HG03095 (cell line): ENCODE data around the gene ITGB4.

Experiments
- ATAC-seq: cut with Tn5 transposase; IDR thresholded peaks from one replicate; pipeline ENCODE4 v1.9.1; 2021; ENCODE audit warnings: moderate library complexity; ENCODE audit not compliant: unreplicated experiment

The ITGB4 gene

DNA sequence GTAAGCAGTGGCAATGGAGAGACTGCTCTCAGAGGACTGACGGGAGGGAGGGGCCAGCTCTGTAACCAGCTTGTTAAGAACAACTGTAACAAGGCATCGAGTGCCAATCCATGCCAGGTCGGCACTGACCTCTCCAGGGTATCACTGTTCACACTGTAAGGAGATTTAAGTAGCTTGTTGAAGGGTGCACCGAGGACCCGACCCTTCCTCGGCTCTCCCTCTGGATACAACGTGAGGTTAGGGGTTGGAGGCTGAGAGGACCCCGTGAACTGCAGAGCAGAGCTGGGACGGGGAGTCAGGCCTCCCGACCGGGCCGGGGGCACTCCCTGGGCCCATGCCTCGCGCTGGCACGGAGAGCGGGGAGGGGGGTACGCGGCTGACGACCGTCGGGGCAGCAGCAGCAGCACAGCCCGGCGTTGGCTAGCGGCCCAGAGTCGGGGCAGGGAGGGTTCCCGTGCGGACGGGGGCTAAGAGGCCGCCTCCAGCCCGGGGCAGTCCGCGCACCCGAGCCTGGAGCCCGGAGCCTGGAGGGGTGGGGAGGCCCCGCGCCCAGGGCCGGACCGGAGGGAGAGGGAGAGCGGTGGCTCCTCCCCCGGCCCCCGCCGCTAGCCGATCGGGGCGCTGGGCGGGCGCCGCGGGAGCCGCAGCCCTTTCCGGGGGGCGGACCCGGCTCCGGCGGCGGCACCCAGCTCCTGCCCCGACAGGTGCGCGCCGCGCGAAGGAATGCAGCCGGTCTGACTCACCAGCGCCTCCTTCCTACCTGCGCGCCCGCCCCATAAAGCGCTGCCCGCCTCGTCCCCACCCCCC is at the start of gene ITGB4:
ITGB4 (plus strand) TSS at position 804 of the 807 bp plus-strand sequence. CDS start 3,245 bp downstream, outside the sequence.
- ATAC-seq, result no peak

DNA sequence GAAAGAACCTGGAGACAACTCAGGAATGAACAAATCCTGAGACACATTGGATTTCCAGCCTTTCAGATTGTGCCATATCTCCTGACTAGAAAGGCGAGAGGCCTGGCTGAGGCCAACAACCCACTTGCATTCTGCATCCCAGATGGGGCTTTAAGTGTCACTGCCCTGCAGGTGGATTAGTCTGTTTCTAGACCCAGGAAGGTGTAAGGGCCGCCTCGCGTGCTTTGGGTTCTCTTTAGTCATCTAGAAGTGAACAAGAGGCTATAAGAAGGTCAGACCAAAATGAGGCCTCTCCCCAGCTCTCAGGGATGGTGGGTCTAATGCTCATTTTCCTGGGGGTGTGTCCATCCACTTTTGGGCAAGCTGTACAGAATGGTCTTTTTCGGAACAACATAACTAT is 49.2 kb upstream of the ITGB4 start:
- no peak for ATAC-seq

DNA sequence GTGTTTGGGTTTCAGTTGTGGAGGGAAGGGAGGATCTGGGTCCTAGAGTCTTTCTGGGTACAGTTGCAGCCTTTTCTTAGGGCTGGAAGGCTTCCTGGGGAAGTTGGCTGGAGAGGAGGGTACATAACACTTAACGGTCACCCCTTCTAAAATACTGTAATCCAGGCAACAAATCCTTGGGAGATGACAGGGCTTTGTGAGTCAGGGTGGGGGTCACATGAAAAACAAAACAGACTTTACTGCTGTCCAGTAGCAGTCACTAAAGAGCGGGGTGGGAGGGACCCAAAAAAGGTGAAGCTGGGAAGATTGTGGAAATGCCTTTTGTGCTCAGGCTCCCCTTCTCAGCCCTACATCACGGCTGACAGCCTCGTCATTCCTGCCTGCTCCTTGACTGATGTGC is 47.8 kb upstream of the ITGB4 start:
- ATAC-seq, result no peak

DNA sequence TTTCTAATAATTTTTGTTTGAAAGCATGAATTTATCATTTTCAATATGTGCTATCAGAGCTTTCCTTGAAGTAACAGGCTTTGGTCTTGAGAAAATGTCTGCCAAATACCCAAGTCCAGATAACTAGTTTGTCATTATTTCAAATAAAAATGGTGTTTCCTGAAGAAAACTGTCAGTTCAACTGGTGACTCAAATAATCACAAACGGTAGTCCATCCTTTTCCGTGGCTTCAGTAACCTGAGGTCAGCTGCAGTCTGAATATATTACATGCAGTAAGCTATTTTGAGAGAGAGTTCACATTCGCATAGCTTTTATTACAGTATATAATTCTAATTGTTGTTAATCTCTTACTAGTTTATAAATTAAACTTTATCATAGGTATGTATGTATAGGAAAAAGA is 44.8 kb upstream of the ITGB4 start:
- ATAC-seq, result no peak

DNA sequence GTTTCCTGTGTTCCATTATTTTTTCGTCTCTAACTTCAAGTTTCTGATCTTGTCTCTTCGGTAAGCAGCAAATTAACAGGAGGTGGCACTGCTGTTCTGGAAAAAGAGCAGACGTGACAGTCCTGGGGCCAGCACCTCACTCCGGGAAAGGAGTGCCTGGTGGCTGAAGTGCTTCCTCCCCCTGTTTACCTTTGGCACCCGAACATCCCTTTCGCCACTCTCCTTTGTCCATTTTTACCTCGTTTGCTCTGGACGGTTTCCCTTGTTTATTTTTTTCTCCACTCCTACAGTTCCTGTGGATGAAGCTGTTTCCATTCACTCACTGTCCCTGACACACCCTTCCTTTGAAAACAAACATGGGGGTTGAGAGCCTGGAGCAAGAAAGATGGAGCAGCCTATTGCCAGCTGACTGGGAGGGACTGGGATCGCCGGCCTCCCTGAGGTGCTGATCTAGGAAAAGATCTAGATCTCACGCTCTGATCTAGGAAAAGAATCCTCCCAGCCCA is 41.5 kb upstream of the ITGB4 start:
- no peak for ATAC-seq

DNA sequence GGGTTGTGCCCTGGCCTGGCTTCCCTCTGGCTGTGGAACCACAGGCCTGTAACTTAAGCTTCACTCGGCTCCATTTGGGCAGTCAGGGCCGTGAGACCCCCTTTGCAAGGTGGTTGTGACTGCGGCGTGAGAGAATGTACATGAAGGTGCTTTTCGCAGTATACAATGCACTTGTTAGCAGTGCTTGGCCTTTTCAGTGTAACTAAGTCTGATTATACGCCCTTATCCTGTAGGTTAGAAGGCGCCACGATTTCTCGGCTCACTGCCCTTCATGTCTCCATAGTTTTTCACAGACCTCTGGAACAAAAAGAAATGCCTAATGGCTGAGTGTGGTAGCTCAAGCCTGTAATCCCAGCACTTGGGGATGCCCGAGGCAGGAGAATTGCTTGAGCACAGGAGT is 40.8 kb upstream of the ITGB4 start:
- no peak for ATAC-seq

DNA sequence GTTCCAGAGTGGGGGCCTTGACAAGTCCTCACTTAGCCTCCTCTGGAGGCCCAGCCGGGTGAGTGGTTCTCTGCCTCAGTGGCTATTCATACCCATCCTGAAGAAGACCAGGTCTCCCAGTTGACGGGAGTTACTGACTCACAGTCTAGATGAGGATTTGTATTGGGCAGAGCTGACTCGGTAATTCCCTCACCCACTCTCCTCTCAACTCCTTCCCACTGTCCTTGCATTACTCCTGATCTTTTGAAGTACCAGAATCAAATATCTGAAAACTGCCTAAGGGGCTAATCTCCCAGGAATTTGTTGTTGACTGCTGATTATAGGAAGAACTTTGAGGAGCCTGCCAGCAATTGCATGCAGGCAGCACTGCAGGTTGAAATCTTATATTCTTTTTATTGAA is 40.0 kb upstream of the ITGB4 start:
- no peak for ATAC-seq

DNA sequence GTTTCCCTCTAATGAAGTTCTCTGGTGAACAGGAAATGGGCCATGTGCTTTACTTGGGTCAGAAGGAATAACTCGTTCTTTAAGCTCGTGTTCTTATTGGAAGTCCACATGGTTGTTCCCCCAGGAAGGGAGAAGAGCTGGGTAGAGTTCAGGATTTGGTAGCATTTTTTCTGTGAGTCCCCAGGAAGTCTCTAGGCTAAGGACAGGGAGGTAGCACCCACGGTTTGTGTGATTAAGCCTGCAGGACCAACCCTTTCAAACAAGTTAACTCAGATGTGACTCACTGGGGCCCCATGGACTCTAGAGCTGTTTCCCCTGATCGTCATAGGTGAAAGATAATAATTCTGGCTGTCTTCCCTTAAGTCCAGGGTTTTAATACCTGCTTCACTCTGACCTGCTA is 37.7 kb upstream of the ITGB4 start:
- ATAC-seq, result no peak

DNA sequence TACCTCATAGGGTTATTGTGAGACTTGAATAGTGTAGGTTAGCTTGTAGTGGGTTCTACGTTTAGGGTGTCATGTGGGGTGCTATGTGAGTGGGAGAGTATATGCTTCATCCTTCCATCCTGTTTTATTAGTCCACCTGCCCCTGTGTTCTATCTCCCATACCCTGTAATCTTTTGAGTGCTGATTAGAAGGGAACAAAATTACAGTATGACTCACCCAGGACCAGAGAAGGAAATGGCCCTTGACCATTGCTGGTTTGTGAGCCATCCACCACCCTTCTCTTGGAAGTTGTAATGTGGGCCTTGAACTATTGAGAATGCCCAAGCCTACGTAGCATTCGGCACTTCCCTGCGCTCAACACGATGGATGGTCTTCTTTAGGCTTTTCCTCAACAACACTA is 37.0 kb upstream of the ITGB4 start:
- no peak for ATAC-seq

DNA sequence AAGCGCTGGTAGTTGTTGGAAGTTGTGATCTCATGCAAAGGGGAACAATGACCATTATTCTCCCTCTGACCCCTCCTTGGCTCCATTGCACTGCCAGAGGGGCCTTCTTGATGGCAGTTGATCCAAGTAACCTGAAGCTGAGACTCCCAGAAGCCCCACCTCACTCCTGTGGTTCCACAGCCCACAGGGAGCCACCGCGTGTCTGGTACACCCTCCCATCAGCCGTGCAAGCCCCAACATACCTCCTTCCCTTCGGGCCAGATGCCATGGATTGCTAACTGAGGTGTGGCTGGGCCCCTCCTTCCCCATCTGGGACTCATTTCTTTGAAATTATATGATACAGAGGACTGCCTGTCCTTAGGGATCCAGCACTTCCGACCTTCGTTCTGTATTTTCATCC is 36.3 kb upstream of the ITGB4 start:
- no peak for ATAC-seq

DNA sequence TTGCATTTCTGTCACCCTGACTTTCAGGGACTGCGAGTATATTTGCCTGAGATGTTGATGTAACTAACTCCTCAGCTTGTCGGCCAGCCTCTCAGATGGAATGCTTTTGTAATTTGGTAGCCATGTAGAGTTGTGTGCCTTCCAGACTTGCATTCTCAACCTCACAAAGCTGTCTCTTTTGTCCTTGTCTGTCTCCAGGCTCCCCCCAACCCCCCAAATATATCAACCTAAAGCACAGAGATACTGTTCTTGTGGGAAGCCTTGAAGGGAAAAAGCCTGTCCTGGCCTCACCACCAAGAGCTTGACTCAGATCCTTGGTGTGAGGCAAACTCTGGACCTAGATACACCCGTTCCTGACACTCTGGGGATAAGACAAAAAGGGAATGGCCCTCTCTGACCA is 35.8 kb upstream of the ITGB4 start:
- ATAC-seq, result no peak

DNA sequence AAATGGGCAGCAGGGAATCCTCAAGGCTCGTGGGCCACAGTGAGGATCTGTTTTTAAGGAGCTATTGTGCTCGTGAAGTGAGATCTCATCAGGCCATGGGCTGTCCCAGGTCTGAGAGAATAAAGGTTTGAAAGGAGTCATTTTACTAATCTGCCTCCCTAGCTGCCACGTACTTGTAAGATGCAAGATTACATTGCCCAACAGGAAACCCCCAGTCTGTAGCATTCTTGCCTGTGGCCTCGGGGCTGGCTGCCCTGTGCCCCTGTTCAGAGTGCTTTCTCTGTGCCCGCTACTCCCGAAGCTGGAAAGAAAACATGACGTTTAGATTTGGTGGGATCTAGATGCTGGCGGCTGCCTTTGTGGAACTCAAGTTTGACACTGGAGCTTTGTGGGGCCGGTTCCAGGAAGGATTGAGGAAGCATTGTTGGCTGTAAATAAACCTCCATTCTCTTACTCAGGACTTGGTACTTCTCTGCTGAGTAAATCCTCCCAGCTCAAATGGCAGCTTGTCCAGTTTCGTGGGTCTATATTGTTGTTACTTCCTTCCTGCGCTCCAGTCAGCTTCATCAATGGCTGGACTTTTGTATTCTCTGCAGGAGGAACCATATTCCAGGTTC is 32.9 kb upstream of the ITGB4 start:
- no peak for ATAC-seq

DNA sequence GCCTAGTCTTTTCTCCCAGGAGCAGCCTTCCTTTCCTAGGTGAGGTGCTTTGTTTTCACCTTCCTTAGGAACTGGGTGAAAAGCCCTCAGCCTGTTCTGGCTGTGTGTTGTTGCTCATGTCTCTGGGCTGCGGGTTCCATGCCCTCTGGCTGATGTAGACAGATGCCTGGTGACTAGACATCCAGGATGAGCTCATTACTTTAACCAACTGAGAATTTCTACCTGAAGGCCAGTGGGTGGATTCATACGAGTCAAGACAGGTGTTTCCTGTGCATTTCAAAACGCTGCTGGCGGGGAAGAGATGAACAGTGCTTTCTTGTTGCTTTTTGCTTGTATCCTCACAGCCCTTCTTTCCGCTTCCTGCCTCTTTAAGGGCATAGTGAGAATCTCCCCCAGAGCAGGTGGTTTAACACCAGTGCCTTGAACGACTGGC is 31.8 kb upstream of the ITGB4 start:
- no peak for ATAC-seq

DNA sequence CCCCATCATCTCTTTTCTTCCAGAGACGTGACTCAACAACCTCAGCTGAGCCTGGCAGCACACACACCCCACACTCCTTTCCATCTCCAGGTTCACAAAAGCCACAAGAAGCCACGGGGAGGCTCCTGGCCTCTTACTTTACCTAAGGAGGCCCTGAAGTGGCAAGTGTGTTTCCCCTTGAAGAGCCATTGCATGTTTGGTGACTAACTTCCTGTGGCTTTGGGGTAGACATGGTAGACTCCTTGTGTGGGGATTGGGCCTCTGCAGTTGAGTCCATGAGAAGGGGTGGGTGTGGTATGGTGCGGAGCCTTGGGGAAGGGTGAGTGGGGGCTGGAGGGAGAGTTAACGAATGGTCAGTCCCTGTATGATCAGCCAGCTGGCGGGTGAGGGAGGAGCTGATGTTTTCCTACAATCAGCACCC is 29.9 kb upstream of the ITGB4 start:
- no peak for ATAC-seq

DNA sequence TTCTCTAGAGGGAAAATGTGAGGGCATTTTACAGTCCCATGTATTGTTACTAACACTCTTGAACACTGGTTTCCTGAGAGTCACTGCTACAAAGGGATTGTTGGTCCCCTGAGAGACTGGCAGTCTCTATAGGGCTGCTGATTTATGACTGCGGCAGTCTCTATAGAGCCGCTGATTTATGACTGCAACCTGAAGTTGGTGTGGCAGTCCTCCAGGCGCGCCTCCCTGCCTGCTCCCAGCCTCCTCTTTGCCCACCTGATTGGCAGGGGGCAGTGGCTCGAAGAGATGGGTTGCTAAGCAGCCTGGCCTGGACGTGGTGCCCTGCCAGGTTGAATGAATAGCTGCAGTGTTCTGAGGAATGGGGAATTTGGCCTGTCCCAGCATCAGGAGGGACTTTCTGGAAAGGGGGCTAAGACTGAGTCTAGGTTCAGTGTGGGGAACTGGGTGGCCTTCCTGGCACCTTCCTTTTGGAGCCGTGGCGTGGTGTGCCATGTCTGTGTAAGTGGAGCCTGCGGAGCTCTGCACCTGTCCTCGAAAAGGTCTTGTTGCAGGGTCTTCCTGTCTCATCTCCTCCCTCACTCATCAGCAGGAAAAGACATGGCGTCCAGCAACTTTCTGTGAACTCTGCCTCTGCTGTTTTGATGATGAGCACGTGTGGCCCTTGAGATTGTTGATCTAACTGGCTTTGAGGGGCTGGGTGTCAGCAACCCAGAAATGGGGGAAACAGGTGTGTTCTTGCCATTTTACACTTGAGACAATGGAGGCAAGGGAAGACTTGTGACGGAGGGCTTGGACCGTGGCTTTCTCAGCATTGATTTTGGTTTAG is 29.2 kb upstream of the ITGB4 start:
- ATAC-seq, result no peak

DNA sequence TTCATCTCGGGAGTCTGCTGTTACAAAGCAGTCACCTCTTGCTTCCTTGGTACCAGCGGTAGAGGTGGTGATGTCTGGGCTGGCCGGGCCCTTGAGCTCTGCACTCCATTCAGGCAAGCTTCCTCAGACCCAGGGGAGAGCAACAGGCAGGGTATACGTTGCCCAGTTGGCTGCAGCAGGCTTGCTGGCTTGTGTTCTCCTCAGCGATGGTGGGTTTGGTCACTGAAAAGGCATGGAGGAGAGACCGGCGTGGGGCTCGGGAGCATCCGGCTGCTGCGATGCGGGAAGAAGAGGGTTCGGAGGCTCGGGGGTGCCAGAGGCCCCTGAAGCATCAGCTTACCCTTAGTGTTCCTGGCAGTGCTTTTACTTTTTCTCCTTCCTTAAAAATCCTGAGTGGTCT is 28.3 kb upstream of the ITGB4 start:
- no peak for ATAC-seq

DNA sequence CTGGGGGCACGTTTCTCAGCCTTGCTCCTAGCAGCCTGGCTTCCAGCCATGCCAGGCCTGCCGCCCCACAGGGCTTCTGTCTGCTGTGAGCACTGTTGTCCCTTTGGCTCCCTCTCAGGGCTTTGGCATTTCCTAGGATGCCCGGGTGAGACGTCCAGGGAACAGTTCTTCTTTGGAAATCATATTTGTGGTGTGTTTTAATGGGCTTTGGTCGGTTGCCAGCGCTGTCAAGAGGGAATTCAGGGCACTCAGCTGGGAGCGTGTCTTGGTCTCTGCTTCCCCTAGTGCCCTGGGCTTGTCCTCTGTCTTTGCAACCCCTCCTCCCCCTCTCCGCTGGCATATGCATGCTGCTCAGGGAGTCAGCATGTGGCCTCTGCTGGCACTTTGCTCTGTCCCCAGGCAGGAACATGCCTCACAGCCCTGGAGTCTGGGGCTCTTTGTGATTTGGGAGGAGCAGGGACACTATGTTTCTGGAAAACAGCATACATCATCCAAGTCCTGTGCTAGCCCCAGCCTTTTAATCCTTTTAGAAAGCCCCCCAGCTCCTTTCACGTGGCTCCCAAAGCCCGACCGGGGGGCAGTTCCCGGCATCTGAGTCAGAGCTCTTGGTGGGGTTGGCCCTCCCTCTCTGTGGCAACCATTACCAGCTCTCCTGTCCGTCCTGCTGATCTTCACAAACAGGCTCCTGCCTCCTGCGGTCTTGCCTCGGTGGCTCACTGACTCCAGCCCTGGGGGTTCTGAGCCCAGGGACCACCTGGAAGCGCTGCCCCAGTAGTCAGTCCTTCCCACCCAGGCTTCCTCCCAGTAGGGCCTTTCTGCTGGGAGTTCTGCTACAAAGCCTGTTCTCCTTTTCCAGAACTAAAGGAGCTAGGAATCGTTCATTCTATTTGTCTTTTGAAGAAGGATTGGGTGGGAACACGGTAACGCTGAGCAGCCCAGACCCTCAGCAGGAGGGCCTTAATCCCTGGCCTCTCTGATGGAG is 27.5 kb upstream of the ITGB4 start:
- no peak for ATAC-seq

DNA sequence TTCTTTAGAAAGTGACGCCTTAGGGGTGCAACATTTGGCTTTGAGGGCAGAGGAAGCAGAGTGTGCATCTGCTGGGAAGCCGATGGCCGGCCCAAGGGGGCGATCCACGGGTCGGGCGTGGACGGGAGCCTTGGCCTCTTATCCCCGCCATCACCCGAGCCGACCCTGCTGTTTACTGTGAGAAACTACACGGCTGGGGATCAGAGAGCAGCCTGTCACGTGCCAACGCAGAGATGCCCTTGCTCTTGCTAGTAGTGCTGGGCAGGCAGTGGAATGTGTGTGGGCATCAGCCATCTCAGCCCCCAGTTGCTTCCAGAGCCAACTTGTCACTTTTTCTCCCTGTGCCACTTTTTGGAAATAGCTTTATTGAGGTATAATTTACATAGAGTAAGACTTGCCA is 26.7 kb upstream of the ITGB4 start:
- ATAC-seq, result no peak

DNA sequence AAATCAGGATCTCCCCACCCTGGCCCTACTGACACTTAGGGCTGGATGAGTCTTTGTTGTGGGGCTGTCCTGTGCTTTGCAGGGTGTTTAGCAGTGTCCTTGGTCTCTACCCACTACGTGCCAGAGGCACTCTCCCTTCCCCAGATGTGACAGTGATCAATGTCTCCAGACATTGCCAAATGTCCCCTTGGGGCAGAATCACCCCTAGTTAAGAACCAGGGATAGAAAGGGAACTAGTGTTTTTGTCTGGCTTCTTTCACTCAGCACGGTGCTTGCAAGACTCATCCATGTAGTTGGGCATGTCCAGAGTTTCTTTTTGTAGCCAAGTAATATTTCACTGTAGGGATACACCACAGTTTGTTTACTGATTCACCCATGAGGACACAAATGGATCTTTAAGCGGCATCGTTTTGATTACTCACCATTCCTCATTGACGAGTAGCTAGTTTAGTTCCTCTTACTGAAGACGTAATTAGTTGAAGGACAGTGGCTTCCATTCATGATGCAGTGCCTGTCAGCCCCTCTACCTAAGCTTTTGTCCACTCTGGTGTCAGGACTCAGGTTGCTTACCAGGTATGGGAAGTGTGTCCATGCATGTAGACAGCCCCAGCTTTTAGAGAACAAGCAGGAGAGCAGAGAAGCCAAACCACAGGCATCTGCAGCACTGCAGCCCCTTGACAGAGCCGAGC is 26.0 kb upstream of the ITGB4 start:
- ATAC-seq, result no peak

DNA sequence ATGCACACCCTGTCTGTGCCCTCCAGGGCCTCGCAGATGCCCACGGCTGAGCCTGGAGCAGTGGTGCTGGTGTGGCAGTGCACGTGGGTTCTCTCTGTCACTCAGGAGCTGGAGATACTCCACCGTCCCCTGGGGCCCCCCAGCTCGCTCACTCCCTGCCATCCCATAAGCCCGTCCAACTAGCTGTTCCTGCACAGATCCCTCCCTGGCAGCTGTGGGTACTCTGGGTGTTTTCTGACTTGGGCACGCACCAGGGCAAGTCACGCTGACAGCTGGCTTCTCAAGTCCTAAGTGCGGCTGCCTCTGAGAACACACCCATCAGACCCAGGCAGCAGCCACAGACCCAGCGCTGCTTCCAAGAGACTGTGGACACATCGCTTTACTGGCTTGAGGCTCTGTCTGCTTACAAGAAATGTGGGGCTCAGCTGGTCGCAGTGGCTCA is 25.4 kb upstream of the ITGB4 start:
- no peak for ATAC-seq
